Ovary (tissue), 3 donors: ENCODE results near the gene RNF5.

Experiments used
- CTCF ChIP-seq, 3 donors: fragments of 450-650 bp in 2 of 3; fragments of 200-600 bp in 1 of 3; IDR thresholded peaks; one replicate each; pipeline versions ENCODE4 v1.5.1 to v1.8.0; 2016 to 2022; ENCODE audit warnings: antibody characterized with exemption in 3 of 3, mild to moderate bottlenecking in 1 of 3
- POLR2A ChIP-seq: fragments of 450-650 bp; IDR thresholded peaks from one replicate; pipeline ENCODE4 v1.6.1; 2017; ENCODE audit warnings: antibody characterized with exemption, mild to moderate bottlenecking, moderate library complexity
- donor health status: DM: no; HTN: no; CAD: no.

- TF ChIP-seq CTCF (IDR thresholded peaks at IDR 0.05) (no peak), POLR2A (no peak)
Measured at GRCh38 chr6:32216998-32217397, 38.8 kb downstream of the RNF5 start.
